Activated CD4-positive, alpha-beta T cell treated with anti-CD3 and anti-CD28 coated beads, Interleukin-2, amount 50 U/mL, for 4 hours (primary cell): ENCODE measurements around the gene HSD17B1.

Experiments
- DNase-seq, 2 experiments: peaks; one replicate each; pipeline ENCODE4 v3.0.0-alpha.2; 2020

Gene HSD17B1

GRCh38 chr17:42568341-42569111 is 15.8 kb downstream of the HSD17B1 start:
- no peak for DNase-seq

GRCh38 chr17:42571435-42572225 is 18.9 kb downstream of the HSD17B1 start:
- DNase-seq, result no peak

DNA sequence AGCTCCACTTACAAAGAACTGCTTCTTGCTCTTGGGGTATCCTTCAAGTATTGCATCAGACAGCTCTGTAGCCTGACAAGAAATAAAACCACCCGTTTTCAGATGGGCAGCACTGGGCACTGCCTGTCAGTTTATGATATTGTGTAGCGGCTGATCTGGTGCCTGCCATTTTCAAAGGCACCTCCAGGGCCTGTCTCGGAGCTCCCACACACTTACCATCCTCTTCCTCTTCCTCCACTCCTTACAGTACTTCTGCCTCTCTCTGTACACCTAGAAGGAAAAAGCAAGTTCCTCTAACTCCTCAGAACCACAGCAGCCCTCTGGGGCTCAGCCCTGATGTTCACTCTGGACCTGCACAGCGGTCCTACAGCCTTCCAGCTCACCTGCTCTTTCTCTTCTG is 20.4 kb downstream of the HSD17B1 start:
- DNase-seq, result no peak

- DNase-seq, result no peak
Observed at GRCh38 chr17:42574463-42574862, 21.7 kb downstream of the HSD17B1 start.

- DNase-seq, result no peak
Observed at GRCh38 chr17:42577140-42577531, 24.4 kb downstream of the HSD17B1 start.

DNA sequence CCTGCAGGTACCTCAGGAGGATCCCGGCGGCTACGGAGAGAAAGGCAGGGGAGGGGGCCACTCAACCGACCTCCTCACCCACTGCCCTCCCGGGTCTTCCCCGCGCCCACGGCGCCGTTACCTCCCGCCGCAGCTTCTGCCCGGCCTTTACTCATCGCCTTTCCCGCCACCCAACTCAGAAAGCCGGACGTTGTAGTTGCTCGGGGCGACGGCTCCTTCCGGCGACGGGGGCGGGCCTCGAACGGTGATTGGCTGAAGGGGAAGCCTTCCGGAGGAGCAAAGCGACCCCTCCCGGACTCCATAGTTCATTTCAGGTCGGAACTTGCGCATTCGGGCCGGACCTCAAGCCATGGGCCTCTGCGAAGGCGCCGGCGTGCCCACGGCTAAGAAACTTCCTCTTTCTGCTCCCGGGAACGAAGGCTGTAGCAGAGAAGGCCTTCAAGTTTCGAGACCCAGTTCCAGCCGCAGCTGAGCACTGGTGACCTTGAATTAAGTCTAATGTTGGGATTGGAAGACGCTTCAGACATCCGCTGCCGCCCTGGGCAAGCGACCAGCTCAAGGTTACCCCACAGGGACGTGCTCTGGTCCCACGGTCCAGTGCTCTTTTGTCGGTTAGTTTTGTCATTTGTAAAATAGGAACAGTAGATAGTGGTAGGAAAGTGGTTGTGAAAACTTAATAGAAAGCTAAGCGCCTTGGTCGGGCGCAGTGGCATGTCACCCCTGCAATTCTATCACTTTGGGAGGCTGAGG is 25.0 kb downstream of the HSD17B1 start, which contains the start of gene PSMC3IP:
Gene PSMC3IP, minus strand, starts transcription at position 198 of the 750 bp plus-strand sequence. Its CDS starts 43 bp downstream, at position 155.
- DNase-seq, result peak; percentile 87 to 90

- DNase-seq, result peak; percentile 69 to 71
Observed at GRCh38 chr17:42578282-42578869, 25.7 kb downstream of the HSD17B1 start.

DNA sequence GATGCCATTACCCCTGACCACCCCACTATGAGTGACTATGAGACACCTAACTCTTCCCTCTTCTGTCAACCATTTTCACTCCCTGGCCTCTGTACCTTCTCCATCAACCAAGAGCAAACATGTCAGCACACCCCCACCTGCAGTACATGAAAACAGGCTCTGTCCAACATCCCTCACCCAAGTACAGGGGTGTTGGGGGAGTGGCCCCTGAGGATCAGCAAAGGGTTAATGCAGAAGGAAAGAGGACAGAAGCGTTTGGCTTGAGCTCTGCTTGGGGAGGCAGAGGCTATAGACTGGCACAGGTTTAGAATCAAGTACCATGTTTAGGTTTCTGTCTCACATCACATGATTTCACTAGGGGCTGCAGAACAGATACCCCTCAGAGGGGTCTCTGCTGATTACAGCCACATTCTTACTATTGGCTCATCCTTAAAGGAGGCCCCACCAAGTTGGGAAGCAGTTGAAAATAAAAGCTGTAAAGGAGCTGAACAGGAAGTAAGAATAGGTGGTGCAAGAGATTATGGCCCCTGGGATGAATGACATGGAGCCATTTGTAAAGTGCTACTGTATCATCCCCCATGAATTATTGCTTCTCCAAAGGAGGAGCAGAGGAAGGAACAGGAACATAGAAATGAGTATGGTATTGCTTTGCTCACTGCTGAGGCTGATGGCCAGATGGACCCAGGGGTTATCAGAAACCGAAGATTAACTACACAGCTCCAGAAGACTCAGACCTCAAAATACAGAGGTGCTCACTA is 27.2 kb downstream of the HSD17B1 start:
- no peak for DNase-seq

GRCh38 chr17:42581744-42582270 is 29.1 kb downstream of the HSD17B1 start:
- DNase-seq, result no peak

DNA sequence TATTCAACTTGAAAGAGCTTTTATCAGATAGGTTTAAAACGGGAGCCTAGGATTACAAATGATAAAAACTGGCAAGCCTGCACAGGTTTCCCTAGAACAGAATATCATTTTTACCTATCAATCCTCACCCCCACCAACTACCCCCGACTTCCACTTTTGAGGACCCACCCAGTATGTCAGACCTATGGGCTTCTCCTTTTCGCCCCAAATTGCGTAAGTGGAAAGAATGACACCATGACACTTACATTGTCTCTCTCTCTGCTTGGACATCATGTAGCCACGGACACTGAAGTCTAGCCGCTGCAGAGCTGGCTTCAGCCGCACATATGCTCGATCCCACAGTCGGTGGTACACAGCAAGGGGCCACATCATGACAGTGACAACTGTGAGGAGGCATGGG is 32.2 kb downstream of the HSD17B1 start:
- DNase-seq, result no peak

DNA sequence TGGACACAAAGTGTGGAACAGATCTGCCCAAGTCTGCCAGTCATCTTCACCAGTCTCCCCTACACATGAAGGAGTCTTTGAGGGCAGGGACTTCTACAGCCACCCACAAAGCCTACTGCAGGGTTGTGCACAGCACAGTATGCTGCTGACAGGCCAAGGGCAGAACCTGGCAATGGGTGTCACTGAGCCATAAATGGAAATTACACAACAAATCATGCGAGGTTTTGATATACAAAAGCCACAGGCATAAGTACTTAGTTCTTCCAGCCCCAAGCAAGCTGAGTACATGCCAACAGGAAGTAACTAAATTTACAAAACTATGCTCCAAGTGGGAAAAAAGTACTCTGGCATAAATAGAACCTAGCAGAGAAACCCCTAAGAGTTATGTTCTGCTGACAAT is 32.6 kb downstream of the HSD17B1 start:
- DNase-seq, result no peak

- DNase-seq, result no peak
Observed at GRCh38 chr17:42586514-42587230, 33.9 kb downstream of the HSD17B1 start.

DNA sequence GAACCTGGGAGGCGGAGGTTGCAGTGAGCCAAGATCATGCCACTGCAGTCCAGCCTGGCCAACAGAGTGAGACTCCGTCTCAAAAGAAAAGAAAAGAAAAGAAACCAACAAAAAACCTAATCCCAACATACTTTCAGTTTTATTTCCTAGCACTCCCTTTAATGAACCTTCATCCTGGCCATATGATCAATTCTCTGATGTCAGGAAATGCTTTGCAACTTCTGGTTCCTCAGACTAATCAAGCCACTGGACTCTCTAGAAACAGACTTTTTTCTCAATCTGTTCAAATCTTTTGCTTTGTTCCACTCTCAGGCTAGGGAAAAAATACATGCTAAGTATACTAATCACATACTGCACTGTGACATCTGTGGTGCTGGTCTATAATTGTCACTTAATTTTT is 38.2 kb downstream of the HSD17B1 start:
- no peak for DNase-seq

DNA sequence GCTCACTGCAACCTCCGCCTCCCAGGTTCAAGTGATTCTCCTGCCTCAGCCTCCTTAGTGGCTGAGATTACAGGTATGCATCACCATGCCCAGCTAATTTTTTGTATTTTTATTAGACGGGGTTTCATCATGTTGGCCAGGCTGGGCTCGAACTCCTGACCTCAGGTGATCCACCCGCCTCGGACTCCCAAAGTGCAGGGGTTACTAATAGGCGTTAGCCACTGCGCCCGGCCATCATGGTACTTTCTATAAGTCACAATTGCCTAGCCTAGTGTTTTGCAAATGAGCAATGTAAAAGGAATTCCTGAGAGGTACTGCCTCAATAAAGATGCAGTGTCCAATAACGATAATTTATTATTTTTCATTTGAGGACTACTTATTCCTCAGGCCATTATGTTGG is 38.7 kb downstream of the HSD17B1 start:
- no peak for DNase-seq

DNA sequence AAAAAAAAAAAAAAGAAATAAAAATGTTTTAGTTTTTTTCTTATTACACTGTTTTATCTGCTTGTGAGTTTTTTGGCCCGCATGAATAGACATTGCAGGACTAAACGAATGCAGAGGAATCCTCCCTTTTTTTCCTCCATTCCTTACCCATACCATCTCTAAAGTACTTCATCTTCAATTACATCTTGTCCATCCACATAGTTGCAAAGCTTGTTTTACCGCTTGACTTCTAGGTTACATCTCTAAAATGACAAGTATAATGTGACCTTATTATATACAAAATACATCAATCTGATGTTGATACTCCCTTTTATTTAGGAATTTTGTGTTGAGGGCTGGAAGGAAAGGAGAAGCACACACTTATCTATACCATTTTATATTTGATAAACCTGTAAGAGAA is 43.7 kb downstream of the HSD17B1 start:
- no peak for DNase-seq

DNA sequence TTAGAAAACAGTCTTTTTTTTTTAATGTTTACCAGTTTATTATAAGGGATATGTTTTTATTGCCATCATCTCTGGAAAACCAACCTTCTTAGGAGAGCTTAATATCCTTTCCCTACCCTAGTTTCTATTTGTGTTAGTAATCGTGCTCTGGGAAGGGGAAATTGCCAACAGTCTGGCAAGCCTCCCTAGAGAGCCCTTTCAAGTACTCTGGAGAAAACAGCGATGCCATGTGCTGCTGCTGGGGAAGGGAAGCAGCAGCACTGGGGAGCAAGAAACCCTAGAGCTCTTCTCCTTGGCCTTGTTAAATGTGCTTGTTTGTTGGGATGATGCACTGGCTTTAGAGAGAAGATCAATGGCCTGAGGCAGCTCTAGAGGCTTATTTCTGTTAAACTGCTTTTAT is 46.2 kb downstream of the HSD17B1 start:
- DNase-seq, result no peak

DNA sequence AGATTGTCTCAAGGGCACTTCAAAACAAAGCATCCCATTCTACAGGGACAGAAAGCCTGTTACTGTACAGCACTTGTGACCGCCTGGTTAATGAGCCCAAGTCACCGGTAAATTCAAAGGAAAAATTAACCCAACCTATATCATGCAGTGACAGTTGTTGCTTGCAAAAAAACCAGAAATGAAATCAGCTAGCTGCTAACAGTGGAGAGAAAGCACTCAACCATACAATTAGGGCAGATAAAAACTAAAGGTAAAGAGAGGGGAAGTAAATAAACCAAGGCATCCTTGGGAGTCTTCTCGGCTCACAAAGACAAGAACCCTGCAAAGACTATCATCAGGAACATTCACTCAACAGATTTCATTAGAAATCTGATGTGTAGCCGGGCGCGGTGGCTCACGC is 50.6 kb downstream of the HSD17B1 start:
- no peak for DNase-seq
